Activated T-helper 1 cell treated with anti-CD3 and anti-CD28 coated beads, Interleukin-2, amount 50 U/mL, for 16 hours (primary cell): Measurements from ENCODE around the gene NKPD1.
"Not testable (repeated sequence)": the region's sequence is repeated elsewhere in the genome, so short reads cannot be mapped to it uniquely, and the experiment has no call there.

Experiments used
- DNase-seq, 2 donors: peaks; one replicate each; pipeline ENCODE4 v3.0.0-alpha.2; 2020; ENCODE audit warnings: low read depth in 1 of 2, low spot score in 1 of 2

The NKPD1 gene

GRCh38 chr19:45119582-45119981, 41.2 kb downstream of the NKPD1 start:
- no peak for DNase-seq

- DNase-seq = not testable (repeated sequence)
These were observed 42.0 kb downstream of the NKPD1 start for GRCh38 chr19:45118591-45119355.

GRCh38 chr19:45118106-45118505, 42.7 kb downstream of the NKPD1 start:
- DNase-seq = no peak

- DNase-seq = no peak
These were observed 43.1 kb downstream of the NKPD1 start for GRCh38 chr19:45117671-45118070.

GRCh38 chr19:45117167-45117594, 43.6 kb downstream of the NKPD1 start:
- DNase-seq = peak in 1 of 2 donors; percentile 18

GRCh38 chr19:45115809-45116615, 44.8 kb downstream of the NKPD1 start:
- no peak for DNase-seq

GRCh38 chr19:45114116-45114515, 46.7 kb downstream of the NKPD1 start:
- no peak for DNase-seq

- no peak for DNase-seq
These were observed 47.2 kb downstream of the NKPD1 start for GRCh38 chr19:45113628-45114027.

GRCh38 chr19:45112111-45112827, 48.5 kb downstream of the NKPD1 start:
- DNase-seq = no peak
